Upper lobe of left lung (tissue), 6 donors: ENCODE data around the gene KIRREL3. TPM values are rescaled to one million over a fixed set of nuclear protein-coding genes. Genes with fewer than 3 reads are reported as not detected.

Experiments used
- ATAC-seq, 2 donors: fragments of 200-7000 bp; cut with Tn5 transposase; one replicate each; pipeline ENCODE4 v1.9.1; 2022; ENCODE audit warnings: mild to moderate bottlenecking in 2 of 2, moderate library complexity in 2 of 2; ENCODE audit not compliant: low FRiP score in 2 of 2
- DNase-seq, 2 donors: peaks; one replicate each; pipeline ENCODE4 v3.0.0-alpha.2; 2019 to 2020
- H3K27ac ChIP-seq, 4 donors: fragments of 200-600 bp; sonication (generic); one replicate each; pipeline ENCODE4 v1.5.1; 2016 to 2019
- H3K27me3 ChIP-seq, 4 donors: fragments of 200-600 bp; sonication (generic); one replicate each; pipeline ENCODE4 v1.5.1; 2017 to 2019
- H3K36me3 ChIP-seq, 4 donors: fragments of 200-600 bp; sonication (generic); one replicate each; pipeline ENCODE4 v1.5.1; 2016 to 2019
- H3K4me1 ChIP-seq, 4 donors: fragments of 200-600 bp; sonication (generic); one replicate each; pipeline ENCODE4 v1.5.1; 2018 to 2019
- H3K4me3 ChIP-seq, 4 donors: fragments of 200-600 bp; sonication (generic); one replicate each; pipeline ENCODE4 v1.5.1; 2017 to 2019; ENCODE audit warnings: mild to moderate bottlenecking in 2 of 4, moderate library complexity in 1 of 4
- H3K9me3 ChIP-seq, 4 donors: fragments of 200-600 bp; sonication (generic); one replicate each; pipeline ENCODE4 v1.5.1; 2018 to 2019
- CTCF ChIP-seq, 6 experiments: fragments of 450-650 bp in 4 of 6; fragments of 200-600 bp in 2 of 6; sonication (generic) in 2 of 6; IDR thresholded peaks; one replicate each; pipeline ENCODE4 v1.5.1; 2016 to 2019; ENCODE audit warnings: antibody characterized with exemption in 6 of 6
- EP300 ChIP-seq, 4 donors: sonication (generic); formaldehyde crosslinking; IDR thresholded peaks; one replicate each; pipeline ENCODE4 v1.5.1; 2017; ENCODE audit warnings: antibody characterized with exemption in 4 of 4, control low read depth in 2 of 4
- POLR2A ChIP-seq, 4 donors: fragments of 450-650 bp; IDR thresholded peaks; one replicate each; pipeline ENCODE4 v1.5.1; 2016 to 2017; ENCODE audit warnings: antibody characterized with exemption in 4 of 4, mild to moderate bottlenecking in 2 of 4
- POLR2AphosphoS5 ChIP-seq, 2 donors: sonication (generic); formaldehyde crosslinking; IDR thresholded peaks; one replicate each; pipeline ENCODE4 v1.5.1; 2017; ENCODE audit warnings: antibody characterized with exemption in 2 of 2
- WGBS, 2 donors: methylation state at CpG; one replicate each; pipeline ENCODE4 v1.1.5; 2017 to 2018; 5-methylcytosine and 5-hydroxymethylcytosine counted together
- total RNA-seq, 6 donors: library from RNA; depleted of rRNA in 4 of 6; stranded (reverse); fragments of >200 nt in 4 of 6; gene quantifications; one replicate each; pipeline versions ENCODE4 v1.1.0 to v1.2.1, GENCODE V29; 2016 to 2021
- donor health status: DM: no; HTN: no; CAD: no; lungs with moderate emphysema.
- donor health status: DM: no; HTN: yes; CAD: no; lungs with severe emphysema.

KIRREL3 gene
- total RNA-seq, 6 donors from 2014 or later = 0.22 to 0.24 TPM; not detected in 4

- no peaks in the 10 kb centered on the region for H3K36me3 ChIP-seq
- ATAC-seq (no peak), DNase-seq (peak in 1 of 2 donors; percentile 57)
- H3K4me1 ChIP-seq = no peaks in the 10 kb centered on the region
- 71 to 85% methylated on average over 23 to 26 of the region's 27 CpGs for WGBS, 2 donors
- no peak for TF ChIP-seq POLR2A (IDR thresholded peaks at IDR 0.05)
- TF ChIP-seq CTCF (IDR thresholded peaks at IDR 0.05) = no peak
- no peak for TF ChIP-seq POLR2AphosphoS5 (IDR thresholded peaks at IDR 0.05)
- no peak for TF ChIP-seq EP300 (IDR thresholded peaks at IDR 0.05)
- no peaks in the 10 kb centered on the region for H3K9me3 ChIP-seq
- H3K4me3 ChIP-seq = no peak overlapping the region
- H3K27ac ChIP-seq = no peak overlapping the region
- no peaks in the 10 kb centered on the region for H3K27me3 ChIP-seq
These were observed 288.5 kb downstream of the KIRREL3 start for GRCh38 chr11:126711977-126712625.

DNA sequence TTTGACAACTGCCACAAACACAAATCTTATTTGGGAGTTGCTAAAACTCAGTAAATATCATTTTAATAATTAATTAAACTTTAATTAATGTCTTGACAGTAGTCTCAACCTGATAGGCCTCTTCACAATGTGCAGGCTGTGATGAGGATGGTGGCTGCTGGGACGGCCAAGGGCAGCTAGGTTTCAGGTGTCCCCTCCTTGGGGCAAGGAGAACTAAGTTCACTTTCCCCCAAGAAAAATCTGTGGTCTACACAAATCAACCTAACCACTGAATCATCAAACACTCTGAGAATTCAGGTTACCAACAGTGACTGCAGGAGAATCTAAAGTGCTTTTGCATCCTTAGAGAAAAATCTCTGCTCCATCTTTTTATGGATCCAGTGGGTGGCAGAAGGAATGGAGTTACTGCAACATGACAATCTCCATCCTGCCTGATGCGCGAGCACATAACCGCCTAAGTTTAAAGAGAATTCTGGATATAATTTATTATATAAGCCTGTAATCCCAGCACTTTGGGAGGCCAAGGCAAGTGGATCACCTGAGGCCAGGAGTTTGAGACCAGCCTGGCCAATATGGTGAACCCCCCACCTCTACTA lies 289.7 kb downstream of the KIRREL3 start:
- DNase-seq (no peak), ATAC-seq (no peak)
- Histone ChIP-seq H3K36me3 (no peaks in the 10 kb centered on the region), H3K9me3 (no peaks in the 10 kb centered on the region), H3K4me3 (no peak overlapping the region), H3K4me1 (no peaks in the 10 kb centered on the region), H3K27ac (no peak overlapping the region), H3K27me3 (no peaks in the 10 kb centered on the region)
- TF ChIP-seq POLR2A (IDR thresholded peaks at IDR 0.05) (no peak), EP300 (IDR thresholded peaks at IDR 0.05) (no peak), CTCF (IDR thresholded peaks at IDR 0.05) (no peak), POLR2AphosphoS5 (IDR thresholded peaks at IDR 0.05) (no peak)
- 94 to 95% methylated on average over 4 of the region's 4 CpGs for WGBS, 2 donors

GRCh38 chr11:126707498-126707897 lies 293.1 kb downstream of the KIRREL3 start:
- ATAC-seq (no peak), DNase-seq (no peak)
- Histone ChIP-seq H3K4me3 (no peak overlapping the region), H3K36me3 (no peaks in the 10 kb centered on the region), H3K27me3 (no peaks in the 10 kb centered on the region), H3K4me1 (no peaks in the 10 kb centered on the region), H3K27ac (no peak overlapping the region), H3K9me3 (no peaks in the 10 kb centered on the region)
- WGBS, 2 donors = 60 to 76% methylated on average over 2 of the region's 2 CpGs
- TF ChIP-seq POLR2AphosphoS5 (IDR thresholded peaks at IDR 0.05) = no peak
- no peak for TF ChIP-seq EP300 (IDR thresholded peaks at IDR 0.05)
- no peak for TF ChIP-seq CTCF (IDR thresholded peaks at IDR 0.05)
- no peak for TF ChIP-seq POLR2A (IDR thresholded peaks at IDR 0.05)

- no peak overlapping the region for H3K4me3 ChIP-seq
- no peak overlapping the region for H3K27ac ChIP-seq
- DNase-seq (no peak), ATAC-seq (peak in 1 of 2 donors; percentile 31)
- H3K36me3 ChIP-seq = no peaks in the 10 kb centered on the region
- no peaks in the 10 kb centered on the region for H3K4me1 ChIP-seq
- no peaks in the 10 kb centered on the region for H3K27me3 ChIP-seq
- WGBS, 2 donors = 36 to 45% methylated on average over 2 of the region's 2 CpGs
- no peak for TF ChIP-seq POLR2A (IDR thresholded peaks at IDR 0.05)
- TF ChIP-seq POLR2AphosphoS5 (IDR thresholded peaks at IDR 0.05) = no peak
- TF ChIP-seq CTCF (IDR thresholded peaks at IDR 0.05) = no peak
- TF ChIP-seq EP300 (IDR thresholded peaks at IDR 0.05) = no peak
- H3K9me3 ChIP-seq = no peaks in the 10 kb centered on the region
These were observed 296.5 kb downstream of the KIRREL3 start for GRCh38 chr11:126704096-126704495.

DNA sequence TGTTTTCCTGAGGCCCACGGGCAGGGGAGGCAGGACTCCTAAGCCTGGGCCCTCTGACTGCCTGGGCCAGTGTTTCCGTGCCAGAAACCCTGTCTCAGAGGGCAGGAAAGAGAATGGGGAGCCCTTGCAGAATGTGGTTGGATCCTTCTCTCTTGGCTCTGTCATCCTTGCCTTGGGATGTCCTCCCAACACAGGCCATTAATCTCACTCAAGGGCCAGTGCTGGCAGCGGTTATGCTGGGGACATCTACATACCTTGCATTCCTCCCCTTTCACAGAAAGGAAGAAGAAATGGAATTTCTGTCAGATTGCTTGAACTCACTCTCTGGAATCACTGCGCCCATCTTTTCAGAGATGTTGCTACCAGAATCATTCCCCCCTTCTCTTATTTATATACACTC lies 296.9 kb downstream of the KIRREL3 start:
- Histone ChIP-seq H3K4me1 (no peaks in the 10 kb centered on the region), H3K4me3 (no peak overlapping the region), H3K36me3 (no peaks in the 10 kb centered on the region), H3K27me3 (no peaks in the 10 kb centered on the region), H3K9me3 (no peaks in the 10 kb centered on the region), H3K27ac (no peak overlapping the region)
- TF ChIP-seq CTCF (IDR thresholded peaks at IDR 0.05) = no peak
- TF ChIP-seq EP300 (IDR thresholded peaks at IDR 0.05) = no peak
- no peak for TF ChIP-seq POLR2AphosphoS5 (IDR thresholded peaks at IDR 0.05)
- no peak for TF ChIP-seq POLR2A (IDR thresholded peaks at IDR 0.05)
- WGBS, 2 donors = 68 to 69% methylated on average over 2 to 4 of the region's 4 CpGs
- no peak for ATAC-seq
- no peak for DNase-seq
